Testis (tissue), 3 donors: Measurements from ENCODE around the gene PSMD8. TPM values are rescaled to one million over a fixed set of nuclear protein-coding genes. Genes with fewer than 3 reads are reported as not detected.
A peak's percentile ranks its signal among the peaks of the same experiment; 100 is the strongest.
"Not testable (repeated sequence)": the region's sequence is repeated elsewhere in the genome, so short reads cannot be mapped to it uniquely, and the experiment has no call there.

Source experiments
- DNase-seq: peaks from one replicate; pipeline ENCODE4 v3.0.0-alpha.2; 2019
- H3K27ac ChIP-seq, 2 donors: fragments of 200-600 bp; sonication (generic); one replicate each; pipeline ENCODE4 v1.5.1; 2019
- H3K27me3 ChIP-seq: fragments of 200-600 bp; sonication (generic); one replicate; pipeline ENCODE4 v1.5.1; 2019
- H3K36me3 ChIP-seq: fragments of 200-600 bp; sonication (generic); one replicate; pipeline ENCODE4 v1.5.1; 2017; ENCODE audit warnings: low read depth; ENCODE audit errors: missing control alignments
- H3K4me1 ChIP-seq: fragments of 200-600 bp; sonication (generic); one replicate; pipeline ENCODE4 v1.5.1; 2019
- H3K4me3 ChIP-seq, 2 donors: fragments of 200-600 bp; sonication (generic); one replicate each; pipeline ENCODE4 v1.5.1; 2017 to 2019
- H3K9me3 ChIP-seq: fragments of 200-600 bp; sonication (generic); one replicate; pipeline ENCODE4 v1.5.1; 2017
- CTCF ChIP-seq, 3 experiments: fragments of 450-650 bp in 2 of 3; fragments of 200-600 bp in 1 of 3; sonication (generic) in 1 of 3; IDR thresholded peaks; one replicate each; pipeline ENCODE4 v1.5.1; 2016 to 2019; ENCODE audit warnings: antibody characterized with exemption in 3 of 3, mild to moderate bottlenecking in 2 of 3, moderate library complexity in 1 of 3
- POLR2A ChIP-seq: fragments of 450-650 bp; IDR thresholded peaks from one replicate; pipeline ENCODE4 v1.6.1; 2017; ENCODE audit warnings: antibody characterized with exemption, mild to moderate bottlenecking, moderate library complexity
- WGBS, 2 donors: methylation state at CpG; one replicate each; pipeline ENCODE4 v1.1.5; 2018; 5-methylcytosine and 5-hydroxymethylcytosine counted together
- intact Hi-C: fragments of 100-400 bp; cut with DNase I; formaldehyde crosslinking; loops from one replicate; pipeline ENCODE4 v1.15.1; 2023; ENCODE audit warnings: low total_unique reads
- polyA plus RNA-seq: library from polyadenylated mRNA; stranded (reverse); fragments of 350-450 nt; fragmentation: Illumina TruSeq; extraction: RNeasy Lipid Tissue Mini Kit (QIAGEN cat#74804); gene quantifications from one replicate; pipeline ENCODE4 v1.2.3, GENCODE V29; 2014; ENCODE audit warnings: low read depth, low replicate concordance; ENCODE audit not compliant: insufficient read depth
- total RNA-seq, 2 donors: library from RNA; depleted of rRNA; stranded (reverse); fragments of >200 nt; gene quantifications; one replicate each; pipeline ENCODE4 v1.2.3, GENCODE V29; 2016

Gene PSMD8
- total and polyA plus RNA-seq, 3 donors from 2014 or later: 244 to 373 (median 265) TPM

- TF ChIP-seq CTCF (IDR thresholded peaks at IDR 0.05) (no peak), POLR2A (no peak)
- no peak overlapping the region for H3K4me3 ChIP-seq
- 93 to 96% methylated on average over 9 of the region's 9 CpGs for WGBS, 2 donors
- H3K9me3 ChIP-seq: no peaks in the 10 kb centered on the region
- intact Hi-C loops: no loop called here
- DNase-seq: no peak
- no peaks in the 10 kb centered on the region for H3K36me3 ChIP-seq
- H3K27me3 ChIP-seq: no peaks in the 10 kb centered on the region
- no peak overlapping the region for H3K27ac ChIP-seq
- peaks cover 4% of the 10 kb centered on the region for H3K4me1 ChIP-seq
Measured at GRCh38 chr19:38333245-38333644, 41.1 kb upstream of the PSMD8 start.

GRCh38 chr19:38335949-38336637, 38.3 kb upstream of the PSMD8 start:
- H3K27ac ChIP-seq: peak overlapping the region; percentile 81 to 96
- DNase-seq: peak; percentile 95
- intact Hi-C loops: no loop called here
- no peak for TF ChIP-seq CTCF (IDR thresholded peaks at IDR 0.05)
- TF ChIP-seq POLR2A: no peak
- no peaks in the 10 kb centered on the region for H3K9me3 ChIP-seq
- H3K36me3 ChIP-seq: no peaks in the 10 kb centered on the region
- H3K27me3 ChIP-seq: no peaks in the 10 kb centered on the region
- H3K4me1 ChIP-seq: peaks cover 4% of the 10 kb centered on the region
- WGBS, 2 donors: 0 to 1% methylated on average over 52 of the region's 52 CpGs
- H3K4me3 ChIP-seq: peak overlapping the region; percentile 63 to 66

- 1 to 3% methylated on average over 28 to 41 of the region's 41 CpGs for WGBS, 2 donors
- intact Hi-C loops: no loop called here
- TF ChIP-seq POLR2A: no peak
- no peak for TF ChIP-seq CTCF (IDR thresholded peaks at IDR 0.05)
Measured at GRCh38 chr19:38336638-38337359, 37.6 kb upstream of the PSMD8 start.

GRCh38 chr19:38337360-38337653, 37.1 kb upstream of the PSMD8 start:
- DNase-seq: no peak

More at GRCh38 chr19:38336638-38337359, 37.6 kb upstream of the PSMD8 start:
- Histone ChIP-seq H3K4me3 (peak overlapping the region; percentile 63 to 66), H3K4me1 (peaks cover 4% of the 10 kb centered on the region), H3K36me3 (no peaks in the 10 kb centered on the region), H3K9me3 (no peaks in the 10 kb centered on the region), H3K27ac (peak overlapping the region; percentile 81 to 96), H3K27me3 (no peaks in the 10 kb centered on the region)
- DNase-seq: peak; percentile 97

GRCh38 chr19:38339011-38339410, 35.4 kb upstream of the PSMD8 start:
- H3K27ac ChIP-seq, DNase-seq, H3K36me3 ChIP-seq, H3K4me1 ChIP-seq, H3K27me3 ChIP-seq, H3K4me3 ChIP-seq, H3K9me3 ChIP-seq, intact Hi-C loops: not testable (repeated sequence)
- WGBS, 2 donors: 70 to 73% methylated on average over 4 of the region's 4 CpGs

More at GRCh38 chr19:38337360-38337653, 37.1 kb upstream of the PSMD8 start:
- Histone ChIP-seq H3K4me3 (peak overlapping the region; percentile 63 to 66), H3K9me3 (no peaks in the 10 kb centered on the region), H3K27ac (peak overlapping the region in 1 of 2 donors; percentile 96), H3K4me1 (peaks cover 4% of the 10 kb centered on the region), H3K36me3 (no peaks in the 10 kb centered on the region), H3K27me3 (no peaks in the 10 kb centered on the region)
- intact Hi-C loops: no loop called here
- TF ChIP-seq CTCF (IDR thresholded peaks at IDR 0.05) (no peak), POLR2A (no peak)
- 48 to 63% methylated on average over 6 to 10 of the region's 10 CpGs for WGBS, 2 donors
